ENCODE data around the gene SLC7A8.

The SLC7A8 gene

DNA sequence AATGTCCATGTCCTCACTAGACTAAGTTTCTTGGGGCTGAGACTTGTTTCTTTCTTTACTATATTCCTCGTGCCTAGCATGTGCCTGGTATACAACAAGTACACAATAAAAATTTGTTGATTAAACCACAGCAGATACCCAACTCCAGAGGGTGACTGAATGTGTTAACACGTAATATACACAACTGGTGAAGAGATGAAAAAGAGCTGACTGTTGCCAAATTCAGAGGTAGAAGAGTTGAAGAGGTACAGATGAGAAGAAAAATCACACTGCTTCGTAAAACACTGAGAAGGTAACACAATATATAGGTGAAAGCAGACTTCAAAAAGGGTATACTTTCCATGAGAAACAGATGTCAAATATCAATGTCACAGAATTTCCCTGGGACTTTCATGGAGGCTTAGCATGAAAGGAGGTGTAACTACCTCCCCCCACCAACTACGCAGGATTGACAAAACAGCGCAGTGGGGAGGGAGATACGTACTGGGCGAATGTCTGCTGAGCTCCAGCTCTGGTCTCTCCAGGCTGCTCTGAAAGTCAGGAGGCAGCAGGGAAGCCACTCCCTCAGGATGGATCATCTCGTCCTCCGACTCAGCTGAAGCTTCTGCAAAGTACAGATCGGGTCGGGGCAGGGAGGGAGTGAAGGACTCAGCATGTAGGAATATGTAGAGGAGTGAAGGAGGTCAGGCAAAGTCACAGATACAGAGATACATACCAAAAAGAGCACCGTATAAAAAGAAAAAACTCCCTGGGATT is 93.8 kb downstream of the SLC7A8 start:
- DNase-seq (ENCODE audit: low read depth), result no peak
- no peak overlapping the region for H3K4me3 ChIP-seq (ENCODE audit: low read length)
- TF ChIP-seq, protein P1, sequence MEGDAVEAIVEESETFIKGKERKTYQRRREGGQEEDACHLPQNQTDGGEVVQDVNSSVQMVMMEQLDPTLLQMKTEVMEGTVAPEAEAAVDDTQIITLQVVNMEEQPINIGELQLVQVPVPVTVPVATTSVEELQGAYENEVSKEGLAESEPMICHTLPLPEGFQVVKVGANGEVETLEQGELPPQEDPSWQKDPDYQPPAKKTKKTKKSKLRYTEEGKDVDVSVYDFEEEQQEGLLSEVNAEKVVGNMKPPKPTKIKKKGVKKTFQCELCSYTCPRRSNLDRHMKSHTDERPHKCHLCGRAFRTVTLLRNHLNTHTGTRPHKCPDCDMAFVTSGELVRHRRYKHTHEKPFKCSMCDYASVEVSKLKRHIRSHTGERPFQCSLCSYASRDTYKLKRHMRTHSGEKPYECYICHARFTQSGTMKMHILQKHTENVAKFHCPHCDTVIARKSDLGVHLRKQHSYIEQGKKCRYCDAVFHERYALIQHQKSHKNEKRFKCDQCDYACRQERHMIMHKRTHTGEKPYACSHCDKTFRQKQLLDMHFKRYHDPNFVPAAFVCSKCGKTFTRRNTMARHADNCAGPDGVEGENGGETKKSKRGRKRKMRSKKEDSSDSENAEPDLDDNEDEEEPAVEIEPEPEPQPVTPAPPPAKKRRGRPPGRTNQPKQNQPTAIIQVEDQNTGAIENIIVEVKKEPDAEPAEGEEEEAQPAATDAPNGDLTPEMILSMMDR (conservative IDR thresholded peaks at IDR 0.05; ENCODE audit: low read depth, low read length), result no peak

DNA sequence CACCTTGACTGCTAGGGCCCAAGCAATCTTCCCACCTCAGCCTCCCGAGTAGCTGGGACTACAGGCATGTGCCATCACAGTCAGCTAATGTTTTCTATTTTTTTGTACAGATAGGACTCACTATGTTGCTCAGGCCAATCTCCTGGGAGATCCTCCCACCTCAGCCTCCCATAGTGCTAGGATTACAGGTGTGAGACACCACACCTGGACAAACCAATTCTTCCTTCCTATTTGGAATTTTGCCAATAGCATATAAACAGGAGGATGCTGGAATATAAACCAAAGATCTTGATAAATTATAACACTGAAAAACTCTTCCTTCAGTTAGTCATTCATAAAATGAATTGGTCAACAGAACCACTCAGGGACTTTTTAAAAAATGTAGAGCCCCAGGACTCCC is 96.9 kb downstream of the SLC7A8 start:
- DNase-seq (ENCODE audit: low read depth), result no peak
- TF ChIP-seq, protein P1 (conservative IDR thresholded peaks at IDR 0.05; ENCODE audit: low read depth, low read length), result no peak
- H3K4me3 ChIP-seq (ENCODE audit: low read length), result no peak overlapping the region

DNA sequence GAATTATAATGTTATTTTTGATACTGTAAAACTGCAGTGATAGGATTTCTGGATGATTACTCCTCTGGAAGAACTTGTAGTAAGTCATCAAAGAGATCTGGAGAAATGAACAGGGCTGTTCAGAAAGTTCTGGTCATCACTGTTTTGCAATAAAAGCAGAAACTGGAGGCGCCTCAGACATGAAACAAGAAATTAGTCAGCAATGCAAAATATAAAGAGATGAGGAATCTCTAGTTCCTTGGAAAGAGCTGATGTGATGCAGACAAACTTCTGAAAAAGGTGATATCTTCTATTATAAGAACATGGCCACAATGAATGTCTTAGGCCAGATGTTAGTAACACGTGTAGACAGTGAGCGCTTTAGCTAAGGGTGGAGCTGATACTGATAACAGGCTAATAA is 98.0 kb downstream of the SLC7A8 start:
- DNase-seq (ENCODE audit: low read depth), result no peak
- TF ChIP-seq, protein P1 (conservative IDR thresholded peaks at IDR 0.05; ENCODE audit: low read depth, low read length), result no peak
- H3K4me3 ChIP-seq (ENCODE audit: low read length), result no peak overlapping the region

DNA sequence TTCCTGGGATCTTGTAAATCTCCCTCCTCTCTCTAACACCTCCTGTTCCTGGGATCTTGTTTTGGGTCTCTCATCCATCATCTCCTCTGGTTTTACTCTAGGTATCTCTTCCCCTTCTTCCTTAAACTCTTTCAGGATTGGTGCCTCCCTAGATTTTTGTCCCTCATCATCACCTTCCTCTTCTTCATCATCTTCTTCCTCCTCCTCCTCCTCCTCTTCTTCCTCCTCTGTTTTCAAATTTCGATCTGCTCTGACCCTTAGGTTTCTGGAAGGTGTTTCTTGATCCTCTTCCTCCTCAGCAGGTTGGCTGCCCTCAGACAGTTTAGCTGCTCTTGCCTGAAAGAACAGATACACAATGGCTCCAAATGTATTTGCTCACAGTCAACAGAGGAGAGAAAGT is 103.0 kb downstream of the SLC7A8 start:
- H3K4me3 ChIP-seq (ENCODE audit: low read length), result no peak overlapping the region
- TF ChIP-seq, protein P1 (conservative IDR thresholded peaks at IDR 0.05; ENCODE audit: low read depth, low read length), result no peak
- DNase-seq (ENCODE audit: low read depth), result no peak

DNA sequence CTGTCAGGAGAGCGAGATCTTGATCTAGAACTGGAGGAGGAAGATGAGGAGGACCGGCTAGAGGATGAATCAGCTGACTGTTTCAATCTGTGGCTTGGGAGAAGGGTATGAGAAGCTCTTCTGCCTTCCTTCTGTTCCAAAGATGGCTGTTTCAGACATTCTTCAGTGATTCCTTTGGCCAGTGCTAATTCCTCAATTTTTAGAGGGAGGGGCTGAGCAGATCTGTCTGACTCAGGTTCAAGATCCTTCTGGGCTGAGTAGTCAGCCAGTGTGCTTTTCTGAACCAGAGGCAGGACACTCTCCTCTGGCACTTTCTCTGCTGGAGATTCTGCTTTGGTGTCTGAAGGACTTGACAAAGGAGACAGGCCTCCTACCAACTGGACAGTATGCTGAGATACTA is 103.7 kb downstream of the SLC7A8 start:
- no peak overlapping the region for H3K4me3 ChIP-seq (ENCODE audit: low read length)
- TF ChIP-seq, protein P1 (conservative IDR thresholded peaks at IDR 0.05; ENCODE audit: low read depth, low read length), result no peak
- no peak for DNase-seq (ENCODE audit: low read depth)

DNA sequence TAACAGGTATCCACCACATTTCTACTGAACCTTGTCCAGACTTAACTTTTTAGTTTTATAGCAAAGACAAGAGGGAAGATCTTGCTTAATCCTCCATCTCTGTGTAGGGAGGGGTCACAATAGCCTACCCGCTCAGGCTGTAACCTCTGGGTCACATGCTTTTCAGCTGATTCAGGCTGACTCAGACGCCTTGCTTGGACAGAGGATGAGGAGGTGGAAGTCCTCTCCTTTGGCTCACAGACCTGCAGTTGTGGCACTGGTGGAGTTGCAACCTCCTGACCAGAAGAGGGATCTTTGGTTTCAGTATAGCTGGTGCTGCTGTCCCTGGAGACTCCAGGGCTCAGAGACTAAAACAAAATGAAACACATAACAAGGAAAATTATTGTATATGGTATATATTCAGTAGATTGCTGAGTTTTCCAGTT is 104.8 kb downstream of the SLC7A8 start:
- TF ChIP-seq, protein P1 (conservative IDR thresholded peaks at IDR 0.05; ENCODE audit: low read depth, low read length), result peak; percentile 4
- H3K4me3 ChIP-seq (ENCODE audit: low read length), result no peak overlapping the region
- peak; percentile 74 for DNase-seq (ENCODE audit: low read depth)

DNA sequence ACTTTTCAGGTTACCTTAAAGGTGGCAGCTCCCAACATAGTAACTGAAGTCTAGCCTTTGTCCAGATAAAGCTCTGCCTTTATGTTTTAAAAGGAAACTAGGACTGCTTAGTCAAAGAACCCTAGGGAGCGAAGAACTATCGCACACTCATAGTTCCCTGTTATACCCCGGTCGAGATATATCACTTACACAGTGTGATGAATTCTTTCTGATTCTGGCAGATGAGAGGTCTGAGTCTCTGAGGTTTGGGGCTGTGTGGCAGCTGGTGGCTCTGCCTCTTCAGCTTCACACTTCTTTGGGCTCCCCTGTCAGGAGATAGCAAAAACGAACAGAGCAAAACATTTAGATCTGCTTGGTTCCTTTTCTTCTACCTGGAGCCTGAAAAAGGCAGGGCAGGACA is 105.5 kb downstream of the SLC7A8 start:
- no peak for DNase-seq (ENCODE audit: low read depth)
- TF ChIP-seq, protein P1 (conservative IDR thresholded peaks at IDR 0.05; ENCODE audit: low read depth, low read length), result no peak
- no peak overlapping the region for H3K4me3 ChIP-seq (ENCODE audit: low read length)
